ENCODE data around the gene ZNF629.

Gene ZNF629

DNA sequence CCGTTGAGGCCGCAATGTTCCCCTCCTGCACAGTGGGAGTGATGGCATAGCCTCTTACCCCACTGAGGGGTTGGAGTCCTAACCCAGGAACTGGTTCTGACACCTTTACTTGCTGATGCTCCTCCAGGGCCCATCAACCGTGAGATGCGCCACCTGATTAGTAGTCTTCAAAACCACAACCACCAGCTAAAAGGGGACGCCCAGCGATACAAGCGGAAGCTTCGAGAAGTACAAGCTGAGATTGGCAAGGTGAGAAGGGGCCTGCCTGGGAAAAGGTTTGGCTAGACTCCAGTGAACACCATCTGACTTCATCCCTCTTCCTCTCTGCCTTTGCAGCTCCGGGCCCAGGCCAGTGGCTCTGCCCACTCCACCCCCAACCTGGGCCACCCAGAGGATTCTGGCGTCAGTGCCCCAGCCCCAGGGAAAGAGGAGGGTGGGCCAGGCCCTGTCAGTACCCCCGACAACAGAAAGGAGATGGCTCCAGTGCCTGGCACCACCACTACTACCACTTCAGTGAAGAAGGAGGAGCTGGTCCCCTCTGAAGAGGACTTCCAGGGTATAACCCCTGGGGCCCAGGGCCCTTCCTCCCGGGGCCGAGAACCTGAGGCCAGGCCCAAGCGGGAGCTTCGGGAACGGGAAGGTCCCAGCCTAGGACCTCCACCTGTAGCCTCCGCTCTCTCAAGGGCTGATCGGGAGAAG lies 19.1 kb downstream of the ZNF629 start:
- no peak for DNase-seq (ENCODE audit: low read depth in 4 of 4, low spot score in 1 of 4)

DNA sequence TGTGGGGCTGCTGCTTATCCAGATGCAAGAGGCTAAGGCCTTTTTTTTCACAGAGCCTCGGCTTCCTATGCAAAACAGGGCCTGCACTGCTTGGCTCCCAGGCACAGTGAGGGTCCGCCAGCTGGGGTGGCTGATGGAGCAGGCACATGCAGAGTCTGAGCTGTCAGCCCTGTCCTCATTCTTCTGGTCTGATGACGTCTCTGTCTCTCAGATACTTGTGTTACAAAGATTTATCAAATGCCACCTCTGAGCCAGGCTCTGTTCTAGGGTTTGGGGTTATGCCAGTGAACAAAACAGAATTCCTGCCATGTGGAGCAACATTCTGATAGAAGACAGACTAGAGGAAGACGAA lies 20.1 kb downstream of the ZNF629 start:
- no peak for DNase-seq (ENCODE audit: low read depth in 4 of 4, low spot score in 1 of 4)

DNA sequence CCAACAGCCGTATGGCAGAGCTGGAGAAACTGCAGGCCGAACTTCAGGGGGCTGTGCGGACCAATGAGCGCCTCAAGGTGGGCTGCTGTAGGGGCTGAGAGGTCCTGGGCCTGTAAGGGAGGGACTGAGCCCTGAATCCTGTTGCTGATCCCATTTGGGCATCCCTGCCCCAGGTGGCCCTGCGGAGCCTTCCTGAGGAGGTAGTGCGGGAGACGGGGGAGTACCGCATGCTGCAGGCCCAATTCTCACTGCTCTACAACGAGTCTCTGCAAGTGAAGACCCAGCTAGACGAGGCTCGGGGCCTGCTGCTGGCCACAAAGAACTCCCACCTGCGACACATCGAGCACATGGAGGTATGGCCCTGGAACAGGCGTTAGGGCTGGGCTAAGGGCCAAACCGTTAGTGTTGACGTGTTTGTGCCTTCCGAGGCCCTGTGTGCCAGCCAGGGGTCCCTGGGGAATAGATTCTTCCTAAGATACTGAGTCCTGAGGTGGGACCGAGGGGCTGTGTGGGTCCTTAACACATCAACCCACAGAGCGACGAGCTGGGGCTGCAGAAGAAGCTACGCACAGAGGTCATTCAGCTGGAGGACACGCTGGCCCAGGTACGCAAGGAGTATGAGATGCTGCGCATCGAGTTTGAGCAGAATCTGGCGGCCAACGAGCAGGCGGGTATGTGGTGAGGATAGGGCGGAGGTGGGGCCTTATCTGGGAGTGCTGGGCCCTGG lies 20.6 kb downstream of the ZNF629 start:
- no peak for DNase-seq (ENCODE audit: low read depth in 4 of 4, low spot score in 1 of 4)

DNA sequence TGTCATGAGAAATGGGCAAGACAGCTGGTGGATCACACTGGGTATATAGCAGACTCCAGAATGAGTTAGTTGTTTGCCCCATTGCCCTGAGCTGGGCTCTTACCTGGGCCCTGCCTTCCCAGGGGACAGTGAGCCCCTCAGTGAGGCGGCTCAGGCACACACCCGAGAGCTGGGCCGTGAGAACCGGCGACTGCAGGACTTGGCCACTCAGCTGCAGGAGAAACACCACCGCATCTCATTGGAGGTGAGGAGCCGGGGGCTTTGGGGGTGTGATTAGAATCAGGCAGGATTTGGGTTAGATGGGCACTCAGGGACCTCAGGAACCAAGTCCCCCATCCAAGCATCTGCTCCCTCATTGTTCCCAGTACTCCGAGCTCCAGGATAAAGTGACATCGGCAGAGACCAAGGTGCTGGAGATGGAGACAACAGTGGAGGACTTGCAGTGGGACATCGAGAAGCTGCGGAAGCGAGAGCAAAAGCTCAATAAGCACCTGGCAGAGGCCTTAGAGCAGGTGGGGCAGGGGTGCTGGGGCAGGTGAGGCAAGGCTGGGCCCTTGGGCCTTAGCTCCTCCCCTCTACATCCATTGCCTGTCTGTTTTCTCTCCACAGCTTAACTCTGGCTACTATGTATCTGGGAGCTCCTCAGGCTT lies 22.1 kb downstream of the ZNF629 start:
- no peak for DNase-seq (ENCODE audit: low read depth in 4 of 4, low spot score in 1 of 4)

DNA sequence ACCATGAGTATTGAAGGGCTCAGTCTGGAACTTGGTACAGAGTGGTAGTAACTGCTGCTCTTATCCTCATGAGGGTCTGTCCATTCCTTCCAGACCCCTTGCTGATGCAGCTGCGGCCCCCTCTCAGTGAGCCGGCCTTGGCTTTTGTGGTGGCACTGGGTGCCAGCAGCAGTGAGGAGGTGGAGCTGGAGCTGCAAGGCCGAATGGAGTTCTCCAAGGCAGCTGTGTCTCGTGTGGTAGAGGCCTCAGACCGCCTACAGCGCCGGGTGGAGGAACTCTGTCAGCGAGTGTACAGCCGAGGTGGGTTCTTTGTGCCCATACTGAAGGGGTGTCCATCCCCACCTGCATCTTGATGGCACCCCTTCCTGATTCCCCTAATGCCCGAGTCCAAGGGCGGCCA lies 22.9 kb downstream of the ZNF629 start:
- no peak for DNase-seq (ENCODE audit: low read depth in 4 of 4, low spot score in 1 of 4)

DNA sequence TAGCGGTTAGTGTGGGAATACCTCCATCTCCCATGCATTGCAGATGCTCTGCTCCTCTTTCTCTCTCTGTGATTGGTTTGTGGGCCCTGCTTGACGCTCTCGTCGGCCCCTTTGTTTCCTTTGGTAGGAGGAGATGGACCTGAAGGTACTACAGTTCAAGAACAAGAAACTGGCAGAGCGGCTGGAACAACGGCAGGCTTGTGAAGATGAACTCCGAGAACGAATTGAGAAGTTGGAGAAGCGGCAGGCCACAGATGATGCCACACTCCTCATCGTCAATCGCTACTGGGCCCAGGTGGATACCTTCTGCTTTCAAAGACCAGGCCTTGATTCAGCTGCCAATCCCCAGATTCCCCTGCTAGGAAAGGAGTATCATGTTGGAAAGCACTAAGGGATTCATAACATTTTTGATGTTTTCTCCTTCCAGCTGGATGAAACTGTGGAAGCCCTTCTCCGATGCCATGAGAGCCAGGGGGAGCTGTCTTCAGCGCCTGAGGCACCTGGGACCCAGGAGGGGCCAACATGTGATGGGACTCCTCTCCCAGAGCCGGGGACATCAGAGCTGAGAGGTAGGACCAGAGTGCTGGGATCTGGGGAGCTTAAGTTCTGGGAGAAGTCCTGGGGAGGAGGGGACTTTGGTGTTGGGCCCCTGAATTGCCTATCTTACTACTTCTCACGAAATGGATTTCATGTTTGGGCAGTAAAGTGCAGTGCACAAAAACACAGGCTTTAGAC lies 23.8 kb downstream of the ZNF629 start:
- no peak for DNase-seq (ENCODE audit: low read depth in 4 of 4, low spot score in 1 of 4)

DNA sequence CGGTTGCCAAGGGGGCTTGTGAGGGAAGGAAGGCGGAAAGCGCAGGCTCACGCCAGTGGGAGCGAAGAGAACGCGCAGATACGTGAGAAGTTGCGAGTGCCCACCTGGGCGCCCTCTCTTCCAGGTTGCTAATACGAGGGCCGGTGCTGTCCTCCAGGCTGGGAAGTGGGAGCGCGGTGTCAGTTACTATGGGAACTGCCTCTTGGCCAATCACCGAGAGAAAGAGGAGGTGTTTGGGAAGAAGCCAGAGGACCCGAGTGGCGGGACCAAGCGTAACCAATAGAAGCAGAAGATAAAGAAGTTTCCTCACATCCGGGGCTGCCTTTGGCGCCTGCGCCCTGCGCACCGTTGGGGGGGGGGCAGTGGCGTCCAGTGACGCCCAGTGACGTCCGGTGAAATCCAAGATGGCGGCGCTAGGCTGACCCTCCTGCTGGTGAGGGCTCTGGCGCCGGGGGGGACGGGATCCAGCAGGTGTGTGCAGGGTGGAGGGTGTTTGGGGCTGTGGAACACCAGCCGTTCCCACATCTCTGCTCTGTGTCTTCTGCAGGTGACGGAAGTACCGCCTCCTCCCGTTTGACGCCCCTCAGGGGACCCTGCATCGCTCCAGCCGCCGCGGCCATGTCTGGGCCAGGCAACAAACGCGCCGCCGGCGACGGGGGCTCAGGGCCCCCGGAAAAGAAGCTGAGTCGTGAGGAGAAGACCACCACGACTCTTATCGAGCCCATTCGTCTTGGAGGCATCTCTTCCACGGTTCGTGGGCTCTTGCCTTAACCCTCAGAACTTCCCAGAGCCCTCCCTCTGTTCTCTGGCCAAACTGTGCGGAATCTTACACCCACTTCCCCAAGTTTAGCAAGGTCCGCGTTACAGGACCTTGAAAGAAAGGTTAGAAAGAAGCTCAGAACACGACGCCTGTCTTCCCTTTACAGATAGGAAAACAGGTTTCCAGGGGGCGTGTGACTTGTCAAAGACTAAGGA lies 24.8 kb downstream of the ZNF629 start, which contains the start of the genes CFAP119 and RNF40:
Gene CFAP119, minus strand, starts transcription at position 135 of the 975 bp plus-strand sequence. CDS start 314 bp downstream, outside the sequence.
Gene RNF40, plus strand, starts transcription at position 395 of the 975 bp plus-strand sequence. Its CDS starts 224 bp downstream, at position 619.
- peak; percentile 64 to 87 (median 79) for DNase-seq (ENCODE audit: low read depth in 4 of 4, low spot score in 1 of 4)

DNA sequence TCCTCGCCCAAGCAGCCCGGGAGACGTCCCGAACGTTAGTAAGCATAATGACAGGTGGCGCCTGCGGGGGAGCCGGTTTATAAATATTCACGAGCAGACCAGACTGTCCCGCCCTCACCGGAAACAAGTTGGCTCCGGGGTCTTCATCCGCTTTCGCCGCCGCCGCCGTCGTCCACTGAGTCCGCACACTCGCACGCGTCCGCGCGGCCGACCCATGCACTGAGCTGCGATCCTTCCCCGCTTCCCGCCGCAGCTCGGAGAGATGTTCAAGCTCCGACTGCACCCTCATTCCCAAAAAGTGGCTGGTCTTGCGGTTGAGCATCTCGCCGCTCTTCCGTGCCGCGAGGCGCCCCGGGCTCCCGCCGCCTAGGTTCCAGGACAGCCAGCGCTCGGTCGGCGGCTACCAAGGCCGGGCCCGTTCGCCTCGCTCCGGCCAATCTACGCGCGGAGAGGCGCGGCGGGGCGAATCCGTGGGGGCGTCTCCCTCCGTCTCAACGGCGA lies 25.5 kb downstream of the ZNF629 start:
- peak in 2 of 4 experiments; percentile 16 to 37 for DNase-seq (ENCODE audit: low read depth in 4 of 4, low spot score in 1 of 4)

DNA sequence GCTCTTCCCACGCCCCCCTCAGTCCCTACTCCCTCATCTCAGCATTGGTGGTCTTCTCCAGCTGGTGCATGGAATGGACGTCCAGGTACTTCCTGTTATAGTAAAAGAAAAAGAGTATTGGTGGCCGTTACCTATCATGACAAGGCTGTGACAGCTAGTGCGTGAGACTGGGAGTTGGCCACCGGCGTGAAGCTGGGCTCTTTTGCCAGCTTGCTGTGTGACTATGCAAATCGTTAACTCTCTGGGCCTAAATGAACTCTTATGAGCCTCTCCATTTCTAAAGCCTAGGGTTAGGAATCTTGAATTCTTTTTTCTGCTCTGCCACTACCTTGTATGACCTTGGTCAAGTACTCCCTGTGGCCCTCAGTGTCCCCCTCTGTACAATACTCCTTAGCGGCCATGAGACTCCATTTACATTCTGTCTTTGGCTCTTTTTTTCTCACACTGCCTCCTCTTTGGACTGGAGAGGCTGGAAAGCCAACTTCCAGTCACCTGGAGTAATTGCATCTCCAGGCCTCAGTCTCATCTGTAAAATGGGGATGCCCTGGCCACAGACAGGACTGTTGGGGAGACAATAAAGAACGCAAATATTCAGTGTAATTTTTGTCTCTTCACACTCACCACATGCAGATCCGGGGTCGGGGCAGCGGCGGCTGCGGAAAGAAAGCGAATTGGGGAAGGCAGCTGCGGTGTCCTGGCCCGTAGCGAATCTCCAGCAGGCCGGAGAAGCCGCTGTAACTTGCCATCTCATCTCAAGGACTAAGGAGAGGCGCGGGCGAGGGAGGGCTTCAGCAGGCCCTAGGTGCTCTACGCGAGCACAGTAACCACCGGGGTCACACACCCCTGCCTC lies 26.2 kb downstream of the ZNF629 start:
- DNase-seq (ENCODE audit: low read depth in 4 of 4, low spot score in 1 of 4): no peak

DNA sequence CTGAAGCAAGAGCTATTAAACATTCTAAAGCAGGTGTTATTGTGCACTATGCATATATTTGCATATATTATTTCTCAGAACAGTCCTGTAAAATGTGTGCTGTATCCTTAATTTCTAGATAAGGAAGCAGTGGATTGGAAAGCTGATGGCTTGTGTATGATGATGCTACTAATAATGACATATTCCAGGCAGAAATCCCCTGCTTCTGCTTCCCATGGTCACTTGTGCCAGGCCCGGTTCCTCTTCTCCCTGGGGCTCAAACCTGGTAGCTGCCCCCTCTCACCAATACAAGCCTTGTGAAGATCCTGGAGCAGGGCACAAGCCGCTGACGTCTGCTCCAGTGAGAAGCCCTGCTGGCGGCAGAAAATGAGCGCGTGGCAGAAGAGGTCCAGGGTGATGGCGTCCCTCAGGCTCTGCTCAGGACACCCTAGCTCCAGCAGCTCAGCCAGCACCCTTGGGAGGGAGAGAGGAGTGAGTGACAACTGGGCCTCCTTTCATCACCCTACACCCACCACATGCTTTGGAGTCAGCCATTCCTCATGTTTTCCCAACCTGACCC lies 26.9 kb downstream of the ZNF629 start:
- DNase-seq (ENCODE audit: low read depth in 4 of 4, low spot score in 1 of 4): no peak

DNA sequence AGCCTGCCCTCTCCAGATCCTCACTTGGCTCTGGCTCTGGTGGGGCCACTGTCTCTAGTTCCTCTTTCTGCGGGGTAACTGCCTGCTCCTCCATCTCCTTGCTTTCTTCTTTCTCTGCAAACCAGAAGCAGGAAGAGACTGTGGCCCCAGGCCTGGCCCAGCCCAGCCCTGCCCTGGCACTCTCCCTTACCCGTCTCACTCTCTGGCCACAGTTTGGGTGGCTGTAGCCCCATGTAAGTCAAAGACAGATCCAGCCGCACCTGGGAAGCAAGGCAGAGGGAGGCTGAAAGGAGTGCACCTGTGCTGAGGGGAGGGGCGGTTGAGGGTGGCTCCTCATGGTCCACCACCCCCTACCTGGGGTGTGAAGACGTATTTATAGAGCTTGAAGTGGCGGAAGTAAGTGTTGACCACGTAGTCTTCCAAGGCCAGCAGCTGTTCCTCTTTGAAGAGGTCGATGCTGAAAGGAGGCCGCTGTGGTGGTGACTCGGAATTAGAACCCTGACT lies 28.0 kb downstream of the ZNF629 start:
- no peak for DNase-seq (ENCODE audit: low read depth in 4 of 4, low spot score in 1 of 4)

DNA sequence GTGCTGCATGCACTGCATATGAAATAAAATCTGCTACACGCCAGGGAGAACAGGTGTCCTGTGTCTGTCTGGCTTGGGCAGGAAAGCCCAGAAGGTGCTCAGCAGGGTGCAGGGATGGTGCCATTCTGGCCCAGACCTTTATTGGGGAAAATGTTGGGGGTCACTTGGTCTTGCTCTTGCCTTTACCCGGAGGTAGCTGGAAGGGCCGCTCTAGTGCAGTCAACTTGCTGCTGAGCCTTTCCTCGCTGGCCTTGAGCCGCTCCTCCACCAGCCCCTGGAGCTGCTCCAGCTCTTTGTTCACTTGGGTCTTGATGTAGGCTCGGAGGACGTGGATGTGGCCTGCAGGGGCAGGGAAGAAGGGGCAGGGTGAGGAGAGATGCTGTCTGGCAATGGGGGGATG lies 29.7 kb downstream of the ZNF629 start:
- DNase-seq (ENCODE audit: low read depth in 4 of 4, low spot score in 1 of 4): no peak

DNA sequence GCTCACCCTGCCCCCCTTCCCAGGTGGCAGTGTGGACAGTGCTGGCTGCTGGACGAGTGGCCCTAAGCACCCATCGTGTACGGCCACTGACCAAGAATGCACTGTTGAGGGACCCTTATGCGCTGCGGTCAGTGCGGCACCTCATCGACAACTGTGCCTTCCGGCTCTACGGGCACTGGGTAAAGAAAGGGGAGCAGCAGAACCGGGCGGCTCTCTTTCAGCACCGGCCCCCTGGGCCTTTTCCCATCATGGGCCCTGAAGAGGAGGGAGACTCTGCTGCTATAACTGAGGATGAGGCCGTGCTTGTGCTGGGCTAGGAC lies 30.3 kb downstream of the ZNF629 start:
- DNase-seq (ENCODE audit: low read depth in 4 of 4, low spot score in 1 of 4): no peak

DNA sequence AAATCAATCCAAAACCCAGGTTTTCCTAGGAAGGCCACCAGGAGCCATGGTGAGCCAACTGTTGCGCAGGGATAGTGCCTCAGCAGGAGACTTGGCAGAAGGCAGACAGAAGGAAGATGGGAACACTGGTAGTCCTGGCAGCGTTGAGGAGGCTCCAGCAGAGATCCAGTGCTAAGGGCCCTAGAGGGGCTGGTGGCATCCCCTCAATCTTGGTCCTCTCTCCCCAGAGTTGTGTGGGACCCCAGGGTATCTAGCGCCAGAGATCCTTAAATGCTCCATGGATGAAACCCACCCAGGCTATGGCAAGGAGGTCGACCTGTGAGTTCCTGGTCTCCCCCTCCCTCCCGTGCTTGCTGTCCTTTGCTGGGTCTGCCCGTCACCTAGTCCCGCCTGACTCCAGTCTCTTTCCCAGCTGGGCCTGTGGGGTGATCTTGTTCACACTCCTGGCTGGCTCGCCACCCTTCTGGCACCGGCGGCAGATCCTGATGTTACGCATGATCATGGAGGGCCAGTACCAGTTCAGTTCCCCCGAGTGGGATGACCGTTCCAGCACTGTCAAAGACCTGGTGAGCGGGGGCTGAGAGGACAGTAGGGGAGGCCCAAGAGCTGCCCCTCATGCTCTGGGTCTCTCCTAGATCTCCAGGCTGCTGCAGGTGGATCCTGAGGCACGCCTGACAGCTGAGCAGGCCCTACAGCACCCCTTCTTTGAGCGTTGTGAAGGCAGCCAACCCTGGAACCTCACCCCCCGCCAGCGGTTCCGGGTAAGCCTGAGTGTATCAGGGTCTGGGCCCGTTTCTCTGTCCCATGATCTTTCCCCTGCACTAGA lies 30.8 kb downstream of the ZNF629 start:
- no peak for DNase-seq (ENCODE audit: low read depth in 4 of 4, low spot score in 1 of 4)

DNA sequence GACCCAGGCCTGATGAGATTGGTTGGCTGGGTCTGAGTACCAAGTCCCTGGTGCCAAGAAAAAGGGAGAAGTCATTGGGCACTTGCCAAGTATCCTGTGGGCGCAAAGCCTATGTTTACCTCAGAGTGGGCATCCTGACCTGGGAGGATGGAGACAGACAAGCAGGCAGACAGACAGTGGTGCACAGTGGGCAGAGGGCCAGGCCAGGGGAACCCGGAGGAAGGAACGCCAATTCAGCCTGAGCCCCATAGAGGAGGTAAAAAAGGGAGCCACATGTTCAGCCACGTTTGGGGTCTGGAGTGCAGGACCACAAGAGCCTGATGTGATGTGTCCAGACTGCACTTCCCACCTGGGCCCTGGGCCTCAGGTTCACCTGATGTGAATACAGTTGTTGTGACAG lies 33.4 kb downstream of the ZNF629 start:
- DNase-seq (ENCODE audit: low read depth in 4 of 4, low spot score in 1 of 4): no peak

DNA sequence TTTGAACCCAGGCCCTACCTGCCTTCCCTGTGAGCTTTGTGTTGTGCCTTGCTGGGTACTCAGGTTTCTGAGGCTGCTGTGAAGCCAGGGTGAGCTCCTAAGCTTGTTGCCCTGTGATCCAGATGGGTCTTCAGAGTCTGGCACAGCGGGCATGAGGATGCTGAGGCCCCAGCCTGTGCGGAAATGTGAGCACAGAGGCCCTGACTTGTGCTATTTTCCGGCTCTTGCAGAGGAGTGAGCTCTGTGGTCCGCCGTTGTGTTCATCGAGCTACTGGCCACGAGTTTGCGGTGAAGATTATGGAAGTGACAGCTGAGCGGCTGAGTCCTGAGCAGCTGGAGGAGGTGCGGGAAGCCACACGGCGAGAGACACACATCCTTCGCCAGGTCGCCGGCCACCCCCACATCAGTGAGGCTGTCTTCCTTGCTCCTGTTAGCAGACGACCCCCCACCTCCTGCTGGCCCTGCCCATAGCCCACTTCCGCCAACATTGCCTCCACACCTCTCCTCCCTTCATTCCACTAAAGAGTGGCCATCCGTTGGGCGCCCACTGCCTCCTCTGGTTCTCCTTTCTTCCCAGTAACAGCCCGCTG lies 36.0 kb downstream of the ZNF629 start:
- DNase-seq (ENCODE audit: low read depth in 4 of 4, low spot score in 1 of 4): no peak

DNA sequence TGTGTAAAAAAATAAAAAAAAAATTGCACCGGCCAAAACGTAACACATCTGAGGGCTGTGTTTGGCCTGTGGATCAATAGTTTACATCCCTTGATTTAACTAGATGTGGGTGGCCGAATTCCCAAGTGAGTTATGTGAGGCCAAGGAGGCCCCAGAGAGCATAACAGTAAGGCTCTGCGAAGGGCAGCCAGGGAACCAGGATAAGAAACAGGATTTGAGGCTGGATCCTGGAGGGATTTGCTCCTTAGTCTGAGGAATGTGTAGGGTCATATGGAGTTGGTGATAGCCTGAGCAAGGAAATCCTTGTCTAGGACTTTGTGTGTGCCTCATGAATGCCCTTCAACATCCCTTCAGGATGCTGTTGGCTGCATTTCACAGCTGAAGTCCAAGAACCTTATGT lies 36.8 kb downstream of the ZNF629 start:
- DNase-seq (ENCODE audit: low read depth in 4 of 4, low spot score in 1 of 4): no peak
